Measurements from ENCODE around the gene UGP2.
"Not testable (repeated sequence)": the region's sequence is repeated elsewhere in the genome, so short reads cannot be mapped to it uniquely, and the experiment has no call there.

Gene UGP2

GRCh38 chr2:63840785-63841253, 877 bp upstream of the UGP2 start:
- DNase-seq = peak; percentile 98

- DNase-seq = no peak
These were observed 709 bp downstream of the UGP2 start for GRCh38 chr2:63842149-63843061.

DNA sequence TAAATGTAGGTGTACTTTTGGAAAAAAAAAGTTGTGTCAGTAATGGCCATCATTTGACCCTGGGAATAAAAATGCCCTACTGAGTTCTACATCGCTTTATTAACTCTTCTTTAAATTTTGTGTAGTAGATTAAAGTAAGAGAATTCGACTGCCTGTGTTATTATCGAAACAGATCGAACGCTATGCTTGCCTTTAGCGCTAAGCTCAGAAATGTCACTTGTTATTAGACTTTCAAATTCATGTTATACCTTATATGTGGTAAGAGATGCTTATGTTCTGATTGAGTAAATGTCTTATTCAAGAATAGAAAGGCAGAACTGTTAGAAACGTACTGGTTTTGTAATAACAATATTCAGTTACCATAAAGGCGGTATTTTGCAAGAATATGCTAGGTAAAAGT, 1.4 kb downstream of the UGP2 start:
- no peak for DNase-seq

- no peak for DNase-seq
These were observed 2.1 kb downstream of the UGP2 start for GRCh38 chr2:63843791-63844190.

DNA sequence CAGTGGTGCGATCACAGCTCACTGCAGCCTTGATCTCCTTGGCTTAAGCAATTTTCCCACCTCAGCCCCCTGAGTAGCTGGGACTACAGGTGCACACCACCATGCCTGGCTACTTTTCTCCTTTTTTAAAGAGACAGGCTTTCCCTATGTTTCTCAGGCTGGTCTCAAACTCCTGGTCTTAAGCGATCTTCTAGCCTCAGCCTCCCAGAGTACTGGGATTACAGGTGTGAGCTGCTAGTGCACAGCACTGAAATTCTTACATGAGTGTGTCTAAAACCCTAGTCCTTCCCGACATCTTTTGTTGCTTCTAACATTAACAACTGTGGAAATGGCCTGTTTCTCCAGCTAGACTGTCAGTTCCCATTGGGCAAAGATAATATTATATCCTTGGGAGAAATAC, 2.9 kb downstream of the UGP2 start:
- DNase-seq = no peak

DNA sequence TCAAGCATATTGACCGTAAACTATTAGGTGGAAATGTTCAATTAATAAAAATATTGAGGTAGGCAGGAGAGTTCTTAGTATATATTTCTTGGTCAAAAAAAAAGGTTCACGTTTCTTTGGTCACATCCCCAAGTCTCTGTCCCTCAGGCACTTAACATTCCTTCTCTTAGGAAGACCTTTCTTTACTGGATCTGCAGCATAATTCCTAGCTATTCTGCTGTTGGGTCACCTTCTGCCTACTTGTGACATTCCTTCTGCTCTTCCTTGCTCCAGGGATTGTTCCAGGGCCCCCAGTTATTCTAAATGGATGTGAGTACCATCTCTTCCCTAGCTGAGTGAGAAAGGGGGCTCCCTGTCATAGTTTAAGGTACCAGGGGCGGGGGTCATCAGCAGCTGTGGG, 4.2 kb downstream of the UGP2 start:
- no peak for DNase-seq

DNA sequence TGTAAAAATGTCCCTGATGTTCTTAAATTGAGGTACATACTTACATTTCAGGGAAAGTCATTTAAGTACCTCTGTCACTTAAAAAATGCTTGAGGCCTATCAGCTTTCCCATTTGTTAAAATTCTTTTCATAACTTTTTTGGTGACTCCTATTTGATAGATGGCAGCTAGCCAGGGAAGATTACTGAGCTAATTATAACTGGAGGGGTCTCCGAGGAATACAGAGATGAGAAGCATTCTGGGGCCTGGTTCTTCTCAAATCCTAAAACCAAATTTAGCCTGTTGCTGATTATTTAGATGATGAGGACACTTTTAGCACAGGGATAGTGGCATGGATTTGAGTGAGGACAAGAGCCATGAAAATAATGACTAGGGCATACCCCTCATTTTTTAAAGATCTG, 4.8 kb downstream of the UGP2 start:
- DNase-seq = no peak

- DNase-seq = not testable (repeated sequence)
These were observed 5.9 kb downstream of the UGP2 start for GRCh38 chr2:63847571-63847970.

GRCh38 chr2:63849381-63850203, 7.9 kb downstream of the UGP2 start:
- no peak for DNase-seq

GRCh38 chr2:63850204-63850571, 8.5 kb downstream of the UGP2 start:
- DNase-seq = no peak

GRCh38 chr2:63850649-63851048, 9.0 kb downstream of the UGP2 start:
- DNase-seq = no peak

GRCh38 chr2:63851691-63852311, 10.1 kb downstream of the UGP2 start:
- no peak for DNase-seq

DNA sequence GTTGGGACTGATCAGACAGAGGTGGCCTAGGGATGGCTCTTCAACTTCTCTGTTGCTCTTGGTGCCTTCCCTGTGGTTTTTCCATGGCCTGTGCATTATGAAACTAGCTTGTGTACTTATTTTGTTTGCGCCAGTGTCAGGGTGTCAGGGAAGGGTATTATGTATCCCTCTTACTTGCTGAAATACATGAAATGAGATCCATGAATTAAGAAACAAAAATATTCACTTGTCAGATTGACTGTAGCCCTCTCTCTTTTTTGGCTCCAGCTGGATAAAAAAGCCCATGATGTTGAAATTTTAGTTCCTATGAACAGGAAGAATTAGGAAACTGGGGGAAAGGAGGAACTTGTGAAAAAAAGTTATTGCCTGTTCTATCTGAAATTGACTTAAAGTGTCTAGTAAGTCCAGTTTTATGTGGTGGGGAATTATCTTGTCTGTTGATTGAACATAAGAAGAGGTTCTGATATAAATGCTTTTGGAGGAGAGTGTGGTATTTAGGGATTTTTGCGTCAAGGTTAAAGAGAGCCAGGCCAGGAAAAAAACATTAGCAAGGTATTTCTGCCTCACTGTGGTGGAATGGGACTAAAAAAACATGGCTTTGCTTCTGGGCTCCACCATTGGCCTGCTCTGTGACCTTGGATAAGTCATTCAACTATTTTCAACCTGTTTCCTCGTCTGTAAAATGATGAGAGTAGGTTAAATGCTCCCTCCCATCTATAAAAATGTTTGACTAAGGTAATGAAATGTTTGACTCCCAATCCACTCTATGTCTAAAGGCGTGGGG, 12.0 kb downstream of the UGP2 start:
- no peak for DNase-seq

GRCh38 chr2:63855418-63856302, 14.0 kb downstream of the UGP2 start:
- no peak for DNase-seq

- peak; percentile 67 for DNase-seq
These were observed 14.6 kb downstream of the UGP2 start for GRCh38 chr2:63856303-63856603.

- no peak for DNase-seq
These were observed 16.6 kb downstream of the UGP2 start for GRCh38 chr2:63858291-63858690.

DNA sequence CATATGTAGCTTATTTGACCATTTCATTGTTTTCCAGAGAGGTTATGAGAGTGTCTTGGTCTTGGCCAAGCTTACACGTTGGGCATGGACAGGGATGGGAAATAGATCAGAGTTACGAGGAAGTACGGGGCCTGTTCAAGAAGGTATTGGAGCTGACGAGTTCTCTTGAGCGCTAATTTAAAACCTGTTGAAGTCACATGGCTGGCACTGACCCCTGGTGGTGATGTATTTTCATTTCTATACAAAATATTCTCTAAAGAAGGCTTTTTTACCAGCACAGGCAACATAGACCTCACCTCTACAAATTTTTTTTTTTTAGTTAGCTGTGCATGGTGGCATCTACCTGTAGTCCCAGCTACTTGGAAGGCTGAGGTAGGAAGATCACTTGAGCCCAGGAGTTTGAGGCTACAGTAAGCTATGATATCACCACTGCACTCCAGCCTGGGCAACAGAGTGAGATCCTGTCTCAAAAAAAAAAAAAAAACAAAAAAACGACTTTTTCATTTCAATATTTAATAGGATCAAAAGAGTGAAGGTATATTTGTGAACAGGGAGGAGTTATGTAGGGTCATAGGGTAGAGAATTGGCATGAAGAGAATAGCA, 19.6 kb downstream of the UGP2 start:
- DNase-seq = peak; percentile 38

GRCh38 chr2:63862806-63863205, 21.1 kb downstream of the UGP2 start:
- DNase-seq = no peak

- DNase-seq = no peak
These were observed 22.0 kb downstream of the UGP2 start for GRCh38 chr2:63863707-63864106.

DNA sequence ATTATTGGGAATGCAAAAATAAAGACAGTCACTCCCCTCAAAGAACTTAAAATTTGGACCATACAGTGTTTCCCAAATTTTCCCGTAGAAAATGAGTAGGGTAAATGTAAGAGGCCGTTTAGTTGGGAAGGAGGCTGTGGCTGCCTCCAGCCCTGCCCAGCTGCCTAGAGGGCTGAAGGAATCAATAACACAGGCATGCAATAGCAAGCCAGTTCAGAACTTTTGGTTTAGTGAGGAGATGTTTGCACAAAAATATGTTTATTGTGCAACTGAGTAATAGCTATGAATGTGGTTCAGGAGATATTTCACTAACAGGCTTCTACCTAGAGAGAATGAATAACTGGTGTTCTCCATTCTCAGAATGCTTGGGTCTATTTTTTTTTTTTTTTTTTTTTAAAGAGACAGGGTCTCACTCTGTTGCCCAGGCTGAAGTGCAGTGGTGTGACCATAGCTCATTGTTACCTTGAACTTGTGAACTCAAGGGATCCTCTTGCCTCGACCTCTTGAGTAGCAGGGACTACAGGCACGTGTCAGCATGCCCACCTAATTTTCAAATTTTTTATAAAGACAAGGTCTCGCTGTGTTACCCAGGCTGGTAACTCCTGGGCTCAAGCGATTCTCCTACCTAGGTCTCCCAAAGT, 23.6 kb downstream of the UGP2 start:
- DNase-seq = no peak

All from stimulated activated naive CD4-positive, alpha-beta T cell treated with Interleukin-2 at 50 U/mL for 16 hours (primary cell).